NOMO-1 (cell line): ENCODE results near the gene KLC4.
"Not testable (repeated sequence)": the region's sequence is repeated elsewhere in the genome, so short reads cannot be mapped to it uniquely, and the experiment has no call there.

Source experiments
- DNase-seq, 2 experiments: peaks; one replicate each; lab custom pipeline; 2025; ENCODE audit not compliant: unreplicated experiment in 2 of 2; lab: John Stamatoyannopoulos, UW

The KLC4 gene

DNA sequence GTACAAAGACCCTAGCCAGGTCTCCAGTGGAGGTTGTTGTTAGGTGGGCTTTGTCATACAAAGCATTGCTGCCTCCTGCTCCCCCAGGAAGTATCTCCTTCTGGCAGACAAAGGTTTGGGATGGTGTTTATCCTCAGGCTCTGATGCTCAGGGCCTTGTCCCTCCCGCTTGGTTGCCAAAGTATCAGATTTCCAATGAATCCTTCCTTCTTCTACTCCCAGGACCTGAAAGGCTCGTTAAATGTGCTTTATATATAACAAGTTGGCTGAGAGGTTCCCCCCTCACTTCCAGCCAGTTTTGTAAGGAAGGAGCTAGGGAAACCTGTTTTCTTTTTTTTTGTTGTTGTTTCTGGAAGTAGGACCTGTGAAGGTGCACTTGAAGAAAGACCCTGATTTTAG, 31.1 kb downstream of the KLC4 start:
- DNase-seq: no peak

DNA sequence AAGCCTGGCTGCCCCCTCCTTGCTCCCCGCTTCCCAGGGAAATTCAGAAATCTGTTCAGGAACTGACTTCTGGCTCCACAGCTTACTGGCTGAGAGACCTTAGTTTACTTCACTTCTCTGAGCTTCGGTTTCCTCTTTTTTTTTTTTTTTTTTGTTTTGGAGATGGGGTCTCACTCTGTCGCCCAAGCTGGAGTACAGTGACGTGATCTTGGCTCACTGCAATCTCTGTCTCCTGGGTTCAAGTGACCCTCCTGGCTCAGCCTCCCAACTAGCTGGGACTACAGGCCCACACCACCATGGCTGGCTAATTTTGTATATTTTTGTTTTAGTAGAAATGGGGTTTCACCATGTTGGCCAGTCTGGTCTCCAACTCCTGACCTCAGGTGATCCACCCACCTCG, 31.6 kb downstream of the KLC4 start:
- no peak for DNase-seq

DNA sequence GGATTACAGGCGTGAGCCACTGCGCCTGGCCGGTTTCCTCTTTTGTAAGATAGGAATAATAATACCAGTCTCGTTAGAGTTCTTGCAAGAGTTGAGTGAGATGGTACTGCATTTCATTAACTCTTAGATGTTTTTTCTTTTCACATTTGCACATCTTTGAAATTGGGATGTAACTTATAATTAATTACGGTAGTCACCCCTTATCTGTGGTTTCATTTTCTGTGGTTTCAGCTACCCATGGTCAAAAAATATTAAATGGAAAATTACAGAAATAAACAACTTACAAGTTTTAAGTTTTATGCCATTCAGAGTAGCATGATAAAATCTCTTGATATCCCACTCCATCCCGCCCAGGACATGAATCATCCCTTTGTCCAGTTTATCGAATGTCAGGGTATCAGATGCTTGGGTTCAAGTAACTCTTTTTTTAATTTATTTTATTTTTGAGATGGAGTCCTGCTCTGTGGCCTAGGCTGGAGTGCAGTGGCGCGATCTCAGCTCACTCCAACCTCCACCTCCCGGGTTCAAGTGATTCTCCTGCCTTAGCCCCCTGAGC, 32.1 kb downstream of the KLC4 start:
- DNase-seq: no peak

DNA sequence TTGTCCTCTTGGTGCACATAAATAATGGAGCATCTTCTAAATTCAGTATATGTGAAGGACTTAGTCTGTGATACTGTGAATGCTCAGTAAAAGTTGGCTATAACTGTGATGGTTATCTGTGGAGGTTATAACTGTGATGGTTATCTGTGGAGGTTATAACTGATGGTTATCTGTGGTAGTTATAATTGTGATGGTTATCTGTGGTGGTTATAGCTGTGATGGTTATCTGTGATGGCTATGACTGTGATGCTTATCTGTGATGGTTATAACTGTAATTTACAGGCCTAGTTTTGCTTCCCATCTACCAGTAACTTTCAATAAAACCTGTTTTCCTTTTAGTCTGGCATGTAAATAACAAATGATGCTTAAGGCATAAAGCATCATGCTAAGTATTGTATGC, 33.2 kb downstream of the KLC4 start:
- no peak for DNase-seq

DNA sequence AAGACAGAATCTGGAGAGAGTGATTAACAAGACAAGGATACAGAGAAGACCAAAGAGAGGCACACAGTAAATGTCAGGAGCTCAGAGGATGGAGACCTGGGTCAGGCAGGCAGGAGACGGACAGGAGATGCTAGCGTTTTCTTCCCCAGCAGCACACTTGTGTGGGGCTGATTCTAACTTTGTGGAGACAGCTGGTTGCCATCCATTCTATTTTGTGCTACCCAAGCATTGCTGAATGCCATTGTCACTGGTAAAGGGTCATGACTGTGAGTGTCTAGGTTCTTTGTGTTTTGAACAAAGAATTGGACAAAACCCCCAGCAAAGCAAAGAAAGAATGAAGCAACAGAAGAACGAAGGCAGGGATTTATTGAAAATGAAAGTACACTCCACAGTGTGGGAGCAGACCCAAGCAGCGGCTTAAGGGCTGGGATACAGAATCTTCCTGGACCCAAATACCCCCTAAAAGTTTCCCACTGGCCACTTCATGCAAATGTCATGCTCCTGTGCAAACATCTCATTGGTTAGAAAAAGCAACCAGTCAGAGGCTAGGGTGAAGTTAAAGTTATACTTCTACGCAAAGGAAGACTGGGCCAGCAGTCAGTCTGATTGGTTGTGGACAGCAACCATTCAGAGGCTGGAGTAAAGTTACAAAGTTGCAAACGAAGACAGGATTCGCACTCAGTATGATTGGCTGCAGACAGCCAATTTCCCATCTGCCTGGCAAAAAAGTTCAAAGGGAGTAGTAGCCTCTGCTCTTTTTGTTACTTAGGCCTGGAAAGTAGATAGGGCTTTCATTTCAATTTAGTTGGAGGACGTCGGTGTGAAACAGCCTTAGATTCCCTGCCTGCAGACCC, 34.2 kb downstream of the KLC4 start:
- no peak for DNase-seq

DNA sequence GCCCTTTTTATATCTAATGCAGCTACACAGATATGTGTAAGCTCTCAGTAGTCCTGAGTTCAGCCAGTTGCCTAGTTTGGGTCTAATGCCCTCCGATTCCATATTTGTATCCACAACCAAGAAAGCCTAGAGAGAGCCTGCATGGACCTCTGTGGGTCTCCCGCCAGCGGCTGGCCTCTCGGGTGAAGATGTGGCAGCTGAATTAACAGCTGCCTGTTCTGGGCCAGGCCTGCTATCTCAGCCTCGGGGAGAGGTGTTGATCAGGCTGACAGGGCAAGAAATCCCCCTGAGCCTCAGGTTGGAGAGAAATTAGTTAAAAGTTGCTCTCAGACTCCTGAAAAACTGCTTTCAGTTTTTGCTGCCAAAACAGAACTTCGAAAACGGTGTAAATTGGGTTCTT, 36.5 kb downstream of the KLC4 start:
- DNase-seq: no peak

DNA sequence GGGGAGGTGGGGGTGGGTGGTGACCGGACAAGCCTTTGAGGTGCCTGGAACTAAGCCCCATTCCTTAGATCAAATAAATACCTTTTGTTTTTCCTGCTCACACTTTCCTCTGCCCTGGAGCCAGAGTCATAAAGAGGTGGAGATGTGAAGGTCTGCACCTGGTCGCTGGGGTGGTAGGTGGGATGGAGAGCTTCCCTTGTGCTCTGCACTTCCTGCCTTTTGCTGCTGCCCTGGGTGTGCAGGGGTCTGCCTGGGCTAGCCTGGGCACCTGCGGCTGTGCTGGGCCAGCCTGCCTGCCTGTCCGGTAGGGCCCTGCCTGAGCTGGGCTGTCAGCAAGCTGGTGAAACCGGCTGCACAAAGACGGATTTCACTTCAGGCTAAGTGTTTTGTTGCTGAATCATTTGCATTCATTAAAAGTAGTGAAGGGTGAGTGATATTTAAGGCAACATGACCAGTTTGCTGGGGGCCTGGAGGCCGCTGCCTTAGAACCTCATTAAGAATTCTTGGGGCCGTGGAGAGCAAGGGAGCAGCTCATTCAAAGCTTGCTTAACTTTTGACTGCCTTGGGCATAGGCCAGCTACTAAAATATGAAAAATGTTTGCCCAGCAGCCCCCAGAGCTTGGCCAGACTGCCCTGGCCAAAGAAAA, 37.1 kb downstream of the KLC4 start:
- no peak for DNase-seq

DNA sequence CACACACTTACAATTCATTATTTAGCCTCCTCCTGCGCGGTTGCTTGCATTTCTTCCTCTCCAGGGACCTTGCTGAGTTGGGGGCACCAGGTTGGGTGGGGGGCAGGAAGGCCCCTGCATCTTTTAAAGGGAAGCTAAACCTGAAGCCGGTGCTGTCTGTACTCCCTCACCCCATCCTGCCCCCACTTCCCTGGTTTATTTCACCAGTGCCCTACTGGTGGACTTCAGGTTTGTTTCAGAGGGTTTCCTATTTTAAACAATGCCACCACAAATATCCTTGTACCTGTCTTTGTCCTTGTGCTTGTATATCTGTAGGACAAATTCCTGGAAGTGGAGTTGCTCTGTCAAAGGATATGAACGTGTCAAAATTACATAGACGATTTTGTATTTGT, 37.7 kb downstream of the KLC4 start:
- no peak for DNase-seq

DNA sequence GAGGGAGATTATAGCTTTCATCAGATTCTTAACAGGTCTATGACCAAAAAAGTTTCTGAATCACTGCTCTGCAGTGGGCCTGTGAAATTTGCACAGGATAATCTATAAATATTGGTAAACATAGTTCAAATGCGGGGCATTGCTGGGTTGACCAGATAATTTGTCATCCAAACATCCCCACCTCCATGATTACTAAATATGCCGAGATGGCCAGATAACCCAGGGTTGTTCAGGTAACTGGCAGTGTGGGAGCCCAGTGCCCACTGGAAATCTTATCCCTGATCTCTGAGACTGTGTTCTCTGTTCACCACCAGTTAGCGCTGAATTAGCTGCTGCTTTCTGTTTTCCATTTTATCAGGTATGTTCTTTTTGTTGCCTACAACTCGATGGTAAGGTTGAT, 38.1 kb downstream of the KLC4 start:
- DNase-seq: no peak

DNA sequence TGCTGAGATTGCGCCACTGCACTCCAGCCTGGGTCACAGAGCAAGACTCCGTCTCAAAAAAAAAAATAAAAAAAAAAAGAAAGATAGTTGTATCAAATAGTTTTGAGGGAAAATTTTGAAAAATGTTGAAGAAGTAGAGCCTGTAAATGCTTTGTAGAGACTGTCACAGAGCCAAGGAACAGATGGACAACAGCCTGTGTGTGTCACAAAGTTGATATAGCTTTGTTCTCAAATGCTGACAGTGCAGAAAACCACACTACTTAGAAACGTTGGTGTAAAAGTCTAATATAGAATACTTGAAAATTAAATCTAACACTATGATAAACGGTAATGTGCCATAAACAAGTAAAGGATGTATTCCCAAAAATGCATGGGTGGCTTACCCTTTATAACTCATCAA, 42.1 kb downstream of the KLC4 start:
- no peak for DNase-seq

DNA sequence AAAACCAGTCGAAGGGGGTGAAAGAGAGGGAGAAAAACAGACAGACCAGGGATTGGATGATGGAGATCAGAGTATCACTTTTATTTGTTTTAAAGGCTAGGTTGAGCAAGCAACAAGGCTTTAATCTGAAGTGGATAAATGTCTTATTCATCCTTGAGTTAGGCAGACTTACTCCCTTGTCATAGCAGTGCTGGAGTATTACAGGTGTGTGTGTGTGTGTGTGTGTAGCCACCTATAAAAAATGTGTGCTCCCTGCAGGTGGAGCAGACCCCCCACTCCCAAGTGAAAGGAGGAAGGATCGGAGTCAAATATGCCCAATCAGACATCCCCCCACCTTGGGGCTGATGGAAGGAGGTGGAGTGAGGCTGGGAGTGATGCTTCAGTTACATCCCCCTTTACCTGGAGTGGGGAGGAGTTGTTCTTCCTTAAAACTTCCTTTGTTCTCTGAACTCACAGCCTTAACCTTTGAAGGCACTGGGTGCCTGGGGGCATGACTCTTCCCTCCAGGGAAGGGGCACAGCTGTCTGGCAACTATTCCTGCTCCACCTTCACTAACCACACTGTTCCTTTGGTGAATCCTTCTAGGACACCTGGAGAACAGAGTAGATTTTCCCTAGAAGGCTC, 43.9 kb downstream of the KLC4 start:
- DNase-seq: no peak

DNA sequence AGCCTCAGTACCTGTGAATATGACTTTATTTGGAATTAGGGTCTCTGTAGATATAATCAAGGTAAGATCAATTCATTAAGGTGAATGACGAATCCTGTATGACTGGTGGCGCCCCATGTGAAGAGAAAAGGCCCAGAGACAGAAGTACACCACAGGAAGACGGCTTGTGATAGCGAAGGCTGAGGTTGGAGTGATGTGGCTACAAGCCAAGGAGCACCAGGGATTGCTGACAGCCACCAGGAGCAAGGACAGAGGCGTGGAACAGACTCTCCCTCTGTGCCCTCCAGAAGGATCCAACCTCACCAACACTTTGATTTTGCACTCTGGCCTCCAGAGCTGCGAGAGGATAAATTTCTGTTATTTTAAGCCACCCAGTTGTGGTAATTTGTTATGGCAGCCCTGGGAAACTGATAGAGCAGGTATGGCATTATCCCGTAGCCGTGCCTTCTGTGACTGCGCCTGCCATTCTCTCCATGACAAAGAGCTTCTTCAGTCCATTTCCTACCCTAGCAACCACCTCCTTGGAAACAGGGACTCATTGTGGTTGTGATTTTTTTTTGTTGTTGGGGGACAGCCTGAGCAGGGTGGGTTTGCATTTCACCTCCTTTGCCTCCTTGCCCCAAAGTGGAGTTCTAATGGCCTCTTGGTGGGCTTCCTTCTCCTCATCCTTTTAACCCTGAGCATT, 46.2 kb downstream of the KLC4 start:
- DNase-seq: no peak

DNA sequence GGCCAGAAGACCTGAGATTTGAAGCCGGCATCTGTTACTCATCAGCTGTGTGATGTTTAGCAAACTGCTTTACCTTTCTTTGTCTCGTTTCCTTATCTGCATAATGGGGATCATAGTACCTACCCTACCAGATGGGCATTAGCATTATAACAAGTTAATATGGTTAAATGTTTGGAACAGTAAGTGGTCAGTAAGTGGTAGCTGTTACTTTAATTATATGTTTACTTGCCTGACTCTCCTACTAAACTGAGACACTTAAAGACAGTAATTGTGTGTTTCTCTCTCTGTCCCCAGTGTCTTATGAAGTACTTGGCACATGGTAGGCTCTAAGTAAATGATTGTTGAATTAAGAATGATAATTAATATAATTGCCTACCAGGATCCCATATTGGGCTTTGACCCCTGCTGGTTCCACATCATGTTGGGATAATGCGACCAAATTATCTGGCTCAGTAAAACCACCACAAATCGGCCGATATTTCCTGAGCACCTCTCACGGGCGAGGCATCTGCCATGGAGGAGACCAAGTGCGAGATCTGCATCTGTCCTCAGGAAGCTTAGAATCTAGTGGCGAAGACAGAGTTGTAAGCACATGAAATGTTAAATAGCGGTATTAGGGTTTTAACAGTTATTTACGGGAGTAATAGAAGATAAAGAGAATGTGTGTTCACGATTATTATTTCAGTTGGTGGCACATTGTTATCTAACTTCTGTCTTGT, 48.1 kb downstream of the KLC4 start:
- DNase-seq: no peak

DNA sequence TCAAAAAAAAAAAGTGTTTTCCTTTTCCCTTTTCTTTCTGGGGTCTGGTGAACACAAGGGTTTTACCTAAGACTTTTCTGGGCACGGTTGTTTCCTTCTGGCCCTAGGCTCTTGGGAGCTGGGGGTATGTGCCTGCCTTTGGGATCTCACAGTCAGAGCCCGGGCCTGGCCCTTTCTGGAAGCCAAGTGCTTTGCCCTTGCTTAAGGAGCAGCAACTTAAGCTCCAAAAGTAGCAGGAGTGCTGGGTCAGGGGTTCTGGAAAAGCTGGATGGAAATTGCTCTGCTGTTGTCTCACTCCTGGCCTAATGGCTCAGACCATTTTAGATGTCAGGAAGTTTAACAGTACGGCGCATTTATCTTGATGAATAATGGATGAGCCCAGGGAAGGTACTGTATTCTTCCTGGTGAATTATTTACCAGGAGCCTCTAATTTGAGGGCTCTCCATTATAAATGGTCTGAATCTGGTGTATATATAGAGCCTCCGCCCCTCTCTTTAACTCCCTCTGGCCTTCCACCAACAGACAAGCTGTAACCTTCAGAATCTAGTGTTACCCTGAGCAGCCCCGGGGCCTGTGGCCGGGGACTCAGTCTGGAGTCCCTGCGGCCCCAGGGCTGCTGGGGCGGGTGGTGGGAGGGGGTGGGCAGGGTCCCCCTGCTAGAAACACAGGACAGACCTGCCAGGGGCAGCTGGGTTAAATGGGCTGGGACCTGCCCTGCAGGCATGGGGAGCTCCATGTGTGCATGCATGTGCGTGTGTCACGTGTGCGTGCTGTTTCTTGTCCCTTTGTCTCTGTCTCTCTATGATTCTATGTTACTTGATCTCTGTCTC, 54.2 kb downstream of the KLC4 start:
- DNase-seq: no peak

DNA sequence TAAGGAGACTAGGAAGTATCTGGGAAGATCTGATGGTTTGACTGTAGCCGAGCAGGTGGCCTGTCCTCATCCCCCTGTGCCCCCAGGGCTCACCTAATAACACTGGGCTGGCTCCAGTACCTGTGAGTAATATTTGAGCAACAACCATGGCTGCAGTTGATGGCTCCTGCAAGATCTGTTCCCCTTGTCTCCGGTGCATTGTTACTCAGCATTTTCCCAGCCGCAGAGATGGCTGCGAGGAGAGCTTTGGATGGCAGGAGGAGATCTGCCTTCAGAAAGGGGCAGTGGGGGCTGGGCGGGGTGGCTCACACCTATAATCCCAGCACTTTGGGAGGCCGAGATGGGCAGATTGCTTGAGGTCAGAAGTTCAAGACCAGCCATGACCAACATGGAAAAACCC, 55.9 kb downstream of the KLC4 start:
- no peak for DNase-seq

DNA sequence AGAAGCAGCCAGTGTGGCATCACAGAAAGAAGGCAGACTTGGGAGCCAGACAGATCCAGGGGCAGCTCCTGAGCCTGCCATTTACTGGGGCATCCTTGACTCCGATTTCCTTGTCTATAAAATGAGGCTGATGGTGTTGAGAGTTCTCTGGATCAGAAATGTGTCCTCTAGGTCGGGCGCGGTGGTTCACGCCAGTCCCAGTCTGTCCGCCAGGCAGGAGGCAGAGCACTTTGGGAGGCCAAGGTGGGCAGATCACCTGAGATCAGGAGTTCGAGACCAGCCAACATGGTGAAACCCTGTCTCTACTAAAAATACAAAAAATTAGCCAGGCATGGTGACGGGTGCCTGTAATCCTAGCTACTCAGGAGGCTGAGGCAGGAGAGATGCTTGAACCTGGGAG, 58.0 kb downstream of the KLC4 start:
- not testable (repeated sequence) for DNase-seq

DNA sequence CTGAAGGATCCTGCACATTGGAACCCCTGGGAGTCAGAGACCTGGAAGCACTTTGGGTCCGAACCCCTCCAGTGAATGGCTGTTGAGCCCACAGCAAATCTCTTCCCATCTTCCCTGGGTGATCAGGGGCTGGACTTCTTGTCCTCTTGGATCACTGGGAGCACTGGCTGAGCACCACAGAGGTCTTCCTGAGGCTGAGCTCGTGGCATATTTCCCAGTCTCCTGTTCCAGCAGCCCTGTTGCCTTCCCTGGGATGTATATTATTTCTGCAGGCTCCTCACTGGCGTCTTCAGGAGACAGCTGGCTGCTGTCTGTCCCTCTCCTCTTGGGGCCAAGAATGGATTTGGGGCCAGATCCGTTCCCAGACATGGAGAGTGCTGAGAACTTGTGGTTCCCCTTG, 60.1 kb downstream of the KLC4 start:
- DNase-seq: no peak

DNA sequence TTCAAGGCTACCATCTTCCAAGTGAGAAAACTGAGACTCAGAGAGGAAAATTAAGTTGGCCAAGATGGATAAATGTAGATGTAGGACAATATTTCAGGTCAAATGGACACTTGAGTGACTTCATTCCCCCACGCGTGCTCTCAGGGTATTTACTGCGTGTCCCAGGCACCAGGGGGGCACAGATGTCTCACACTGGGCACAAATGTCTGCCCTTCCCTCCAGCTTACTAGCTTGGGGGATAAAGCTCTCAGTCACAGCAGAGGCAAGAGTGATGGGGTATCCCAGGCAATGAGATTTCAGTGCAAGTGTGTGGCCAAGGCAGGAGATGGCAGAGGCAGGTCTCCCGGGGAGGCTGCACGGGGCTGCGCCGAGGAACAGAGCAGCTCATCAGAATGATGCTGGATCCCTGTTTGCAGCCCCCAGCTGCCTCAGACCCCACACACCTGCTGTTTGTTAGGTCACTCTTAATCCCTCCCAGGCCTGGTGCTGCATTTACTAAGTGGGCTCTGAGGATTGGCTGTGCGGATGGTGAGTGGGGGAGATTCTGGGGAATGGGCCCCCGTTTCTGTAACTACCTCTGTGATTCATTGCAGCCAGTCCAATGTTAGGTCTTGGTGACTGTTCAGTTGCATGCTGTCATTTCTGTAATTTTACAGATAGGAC, 60.8 kb downstream of the KLC4 start:
- DNase-seq: no peak
